Amniotic stem cell (primary cell): Measurements from ENCODE around the gene TGM1.

Source experiments
- DNase-seq: peaks from one replicate; lab custom pipeline; 2025; lab: John Stamatoyannopoulos, UW

Gene TGM1

GRCh38 chr14:24292118-24292807 lies 29.3 kb upstream of the TGM1 start:
- DNase-seq, result no peak

DNA sequence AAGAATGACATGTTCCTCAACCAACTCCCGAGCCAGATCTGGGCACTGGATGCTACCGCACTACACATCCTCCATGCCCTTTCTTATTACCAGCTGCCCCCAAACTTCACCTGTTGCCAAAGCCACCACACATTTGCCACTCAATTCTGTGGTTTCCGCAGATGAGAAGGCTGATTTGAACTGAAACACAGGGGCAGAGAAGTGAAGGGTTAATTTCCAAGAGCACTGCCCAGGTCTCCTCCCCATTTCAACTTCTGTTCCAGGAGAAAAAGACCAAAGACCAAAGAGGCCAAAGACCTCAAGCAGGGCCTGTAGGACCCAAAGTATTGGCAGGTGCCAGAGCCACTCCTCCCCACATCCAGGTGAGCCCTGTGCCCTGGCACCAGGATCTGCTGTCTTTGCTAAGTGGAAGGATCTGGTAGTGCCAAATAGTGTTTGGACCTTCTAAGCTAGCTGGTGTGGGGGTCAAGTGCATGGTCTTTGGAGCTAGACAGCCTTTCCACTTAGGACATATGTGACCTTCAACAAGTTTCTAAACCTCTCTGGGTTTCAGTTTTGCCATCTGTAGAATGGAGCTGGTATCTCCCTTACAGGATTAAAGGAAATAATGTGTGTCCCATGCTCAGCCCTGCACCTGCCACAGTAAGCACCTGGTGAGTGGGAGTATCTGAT lies 28.6 kb upstream of the TGM1 start:
- DNase-seq, result no peak

GRCh38 chr14:24290746-24291145 lies 27.8 kb upstream of the TGM1 start:
- DNase-seq, result no peak

- DNase-seq, result no peak
These were observed 26.8 kb upstream of the TGM1 start for GRCh38 chr14:24289649-24290280.

- no peak for DNase-seq
These were observed 24.0 kb upstream of the TGM1 start for GRCh38 chr14:24286996-24287395.

- no peak for DNase-seq
These were observed 22.4 kb upstream of the TGM1 start for GRCh38 chr14:24285351-24285750.

DNA sequence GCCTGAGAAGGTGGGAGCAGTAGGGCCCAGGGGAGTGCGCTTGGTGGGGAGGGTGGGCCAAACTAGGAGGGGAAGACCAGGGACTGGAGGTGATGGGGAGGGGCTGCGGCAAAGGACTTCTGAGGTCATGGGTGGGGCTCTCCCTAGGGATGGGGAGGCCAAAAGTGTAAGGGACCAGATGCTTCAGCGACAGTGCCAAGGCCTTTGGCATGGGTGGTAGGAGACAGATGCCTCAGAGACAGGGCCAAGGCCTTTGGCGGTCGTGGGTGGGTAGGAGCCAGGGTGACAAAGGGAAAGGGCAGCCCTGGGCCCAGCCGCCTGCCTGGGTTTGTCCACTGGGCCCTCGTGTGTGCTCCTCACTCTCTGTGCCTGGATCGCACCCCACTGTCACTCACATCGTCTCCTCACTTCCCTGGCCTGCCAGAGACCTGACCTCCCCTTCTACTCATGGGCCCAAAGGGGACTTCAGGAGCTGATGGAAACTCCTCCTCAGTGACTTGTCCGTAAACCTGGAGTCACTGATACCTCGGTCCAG lies 21.6 kb upstream of the TGM1 start:
- DNase-seq, result no peak

GRCh38 chr14:24283796-24284460 lies 21.0 kb upstream of the TGM1 start:
- no peak for DNase-seq

- DNase-seq, result no peak
These were observed 19.8 kb upstream of the TGM1 start for GRCh38 chr14:24282736-24283135.

DNA sequence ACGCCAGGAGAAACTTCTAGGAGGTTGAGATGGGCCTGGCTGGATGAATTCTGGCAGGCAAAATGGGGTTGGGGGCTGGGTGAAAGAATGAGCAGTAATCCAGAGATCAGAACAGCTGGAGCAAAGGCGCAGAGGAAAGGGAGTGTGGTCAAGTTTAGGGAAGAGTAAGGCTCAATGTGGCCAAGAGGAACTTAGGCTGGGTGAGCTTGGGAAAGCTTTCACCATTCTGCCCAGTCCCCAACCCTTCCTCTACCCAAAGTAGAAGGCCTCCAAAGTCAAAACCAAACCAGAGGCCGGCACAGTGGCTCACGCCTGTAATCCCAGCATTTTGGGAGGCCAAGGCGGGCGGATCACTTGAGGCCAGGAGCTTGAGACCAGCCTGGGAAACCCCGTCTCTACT lies 18.7 kb upstream of the TGM1 start:
- DNase-seq, result no peak

DNA sequence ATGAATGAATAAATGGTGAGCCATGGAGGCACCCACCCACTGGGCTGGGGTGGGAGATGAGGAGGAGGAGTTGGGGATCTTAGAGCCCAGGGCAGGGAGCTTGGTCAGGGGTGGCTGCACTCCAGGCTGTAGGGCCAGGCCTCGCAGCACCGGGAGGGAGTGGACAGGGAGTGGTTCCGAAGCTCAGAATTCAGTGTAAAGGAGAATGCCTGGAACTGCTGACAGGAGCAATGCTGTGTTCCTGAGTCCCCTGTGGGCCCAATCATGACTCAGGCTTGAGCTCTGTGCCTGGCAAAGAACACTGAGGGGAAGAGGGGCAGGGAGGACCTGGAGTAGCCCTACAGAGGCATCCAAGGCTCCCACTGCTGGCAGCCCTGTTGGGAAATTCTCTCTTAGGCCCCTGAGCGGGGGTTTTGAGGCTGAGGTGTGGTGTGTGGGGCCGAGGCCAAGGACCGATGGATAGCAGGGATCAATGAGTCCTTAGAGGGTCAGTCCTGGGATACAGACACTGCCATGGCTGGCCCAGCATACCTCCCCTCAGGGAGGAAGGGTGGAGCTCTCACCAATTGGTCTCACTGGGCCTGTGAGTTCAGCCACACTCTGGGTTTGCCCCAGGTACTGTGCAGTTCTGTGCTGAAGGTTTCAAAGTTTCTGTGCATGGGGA lies 18.0 kb upstream of the TGM1 start:
- no peak for DNase-seq

DNA sequence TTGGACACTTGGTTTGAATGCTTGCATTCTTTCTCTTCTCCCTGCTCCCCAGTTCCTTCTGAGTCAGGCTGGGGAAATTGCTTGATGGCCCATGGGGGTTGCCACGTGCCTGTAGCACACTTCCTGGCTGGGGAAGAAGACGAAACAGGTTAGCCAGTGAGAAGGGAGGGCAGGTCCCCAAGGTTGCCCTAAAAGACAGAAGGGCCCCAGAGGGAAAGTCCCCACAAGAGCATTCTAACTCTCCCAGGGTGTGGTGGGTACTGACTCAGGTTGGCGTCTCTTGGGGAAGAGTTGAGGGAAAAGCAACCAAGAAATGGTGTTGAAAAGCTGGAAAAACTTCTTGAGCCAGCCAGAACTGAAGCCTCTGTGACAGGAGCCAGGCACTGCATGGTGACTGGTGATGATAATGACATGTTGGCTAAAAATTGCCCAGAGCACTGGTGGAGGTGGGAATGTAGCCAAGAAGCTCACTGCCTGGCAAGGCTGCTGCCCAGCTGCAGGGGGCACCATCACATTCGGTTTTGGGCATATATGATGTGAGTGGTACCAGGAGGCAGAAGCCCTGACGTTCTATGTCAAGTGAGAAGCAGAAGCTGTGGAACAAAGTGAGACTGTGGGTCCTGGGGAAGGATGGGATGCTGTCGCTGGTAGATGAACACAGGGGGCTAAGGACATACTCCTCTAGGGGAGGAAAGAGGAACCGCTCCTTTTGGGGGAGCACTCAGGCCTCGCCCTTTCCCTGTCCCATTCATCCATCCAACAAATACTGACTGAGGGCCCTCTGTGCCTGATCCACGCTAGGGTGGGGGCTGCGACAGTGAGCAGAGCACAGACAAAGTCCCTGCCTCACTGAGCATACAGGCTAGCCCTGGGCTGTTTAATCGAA lies 16.6 kb upstream of the TGM1 start:
- DNase-seq, result no peak

DNA sequence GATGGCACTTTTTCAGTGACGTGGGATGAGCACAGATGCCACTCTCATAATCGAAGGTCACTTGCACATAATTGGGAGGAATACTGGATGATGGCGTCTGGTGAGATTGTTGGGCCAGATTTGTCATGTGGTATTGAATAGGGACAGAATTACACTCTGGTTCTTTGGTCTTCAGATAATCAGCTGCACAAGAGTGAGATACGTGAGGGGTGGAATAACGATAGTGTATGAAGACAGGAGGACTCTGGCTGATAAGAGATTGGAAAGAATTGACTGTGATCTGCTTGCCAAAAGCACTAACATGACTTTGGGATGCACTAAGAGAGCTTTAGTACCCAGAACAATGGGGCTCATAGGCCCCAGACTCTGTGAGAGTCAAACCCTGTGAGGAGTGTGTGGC lies 15.4 kb upstream of the TGM1 start:
- DNase-seq, result no peak

DNA sequence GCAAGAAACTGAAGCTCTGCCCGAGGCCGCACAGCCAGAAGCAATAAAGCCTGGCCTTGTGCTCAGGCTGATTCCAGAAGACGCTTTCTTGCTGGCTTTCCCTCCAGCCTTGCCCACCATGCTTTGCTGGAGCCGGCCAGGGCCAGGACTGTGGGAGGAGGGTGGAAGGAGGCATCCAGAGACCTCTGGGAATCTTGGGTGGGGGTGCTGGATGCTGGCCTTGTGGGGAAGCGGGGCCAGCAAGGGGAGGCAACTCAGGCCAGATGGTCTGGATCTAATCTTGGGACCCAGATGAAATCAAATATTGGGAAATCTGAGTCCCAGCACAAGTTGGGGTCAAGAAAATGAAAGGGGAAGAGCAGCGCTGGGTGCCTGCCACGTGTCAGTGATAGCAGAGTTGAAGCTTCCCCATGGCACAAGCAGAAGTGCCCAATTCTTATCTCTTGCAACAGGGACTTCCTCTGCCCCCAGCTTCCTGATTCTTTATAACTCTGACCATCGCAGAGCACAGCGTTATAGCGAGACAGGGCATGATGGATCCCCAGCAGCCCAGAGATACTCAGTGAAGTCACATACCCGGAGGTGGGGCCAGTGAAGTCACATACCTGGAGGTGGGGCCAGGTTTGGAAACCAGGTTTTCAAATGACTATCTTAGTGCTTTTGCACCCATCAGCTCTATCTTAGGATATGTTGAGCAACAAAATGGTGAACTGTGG lies 14.8 kb upstream of the TGM1 start:
- no peak for DNase-seq

- DNase-seq, result no peak
These were observed 14.1 kb upstream of the TGM1 start for GRCh38 chr14:24277071-24277470.

GRCh38 chr14:24274101-24274543 lies 11.1 kb upstream of the TGM1 start:
- DNase-seq, result no peak

- no peak for DNase-seq
These were observed 10.5 kb upstream of the TGM1 start for GRCh38 chr14:24273422-24273998.

DNA sequence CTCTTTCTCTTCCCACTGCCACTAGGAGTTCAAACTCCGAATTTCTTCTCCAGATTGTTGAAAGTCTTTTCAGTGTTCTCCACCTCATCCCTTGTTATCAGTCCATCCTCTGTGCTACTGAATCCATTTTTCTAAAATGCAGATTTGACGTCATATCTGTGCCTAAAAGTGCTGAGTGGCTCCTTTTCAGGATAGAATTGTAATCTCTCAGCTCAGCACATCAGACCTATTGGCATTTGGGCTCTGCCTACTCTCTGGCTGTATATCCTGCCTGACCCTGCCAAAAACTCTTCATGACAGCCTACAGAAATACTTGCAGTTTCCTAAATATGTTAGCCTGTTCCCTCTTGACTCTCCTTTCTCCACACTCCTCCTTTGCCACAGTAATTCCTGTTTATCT lies 9.5 kb upstream of the TGM1 start:
- DNase-seq, result no peak

- no peak for DNase-seq
These were observed 8.9 kb upstream of the TGM1 start for GRCh38 chr14:24271834-24272263.
